Measurements from ENCODE around the gene PGAP6.

DNA sequence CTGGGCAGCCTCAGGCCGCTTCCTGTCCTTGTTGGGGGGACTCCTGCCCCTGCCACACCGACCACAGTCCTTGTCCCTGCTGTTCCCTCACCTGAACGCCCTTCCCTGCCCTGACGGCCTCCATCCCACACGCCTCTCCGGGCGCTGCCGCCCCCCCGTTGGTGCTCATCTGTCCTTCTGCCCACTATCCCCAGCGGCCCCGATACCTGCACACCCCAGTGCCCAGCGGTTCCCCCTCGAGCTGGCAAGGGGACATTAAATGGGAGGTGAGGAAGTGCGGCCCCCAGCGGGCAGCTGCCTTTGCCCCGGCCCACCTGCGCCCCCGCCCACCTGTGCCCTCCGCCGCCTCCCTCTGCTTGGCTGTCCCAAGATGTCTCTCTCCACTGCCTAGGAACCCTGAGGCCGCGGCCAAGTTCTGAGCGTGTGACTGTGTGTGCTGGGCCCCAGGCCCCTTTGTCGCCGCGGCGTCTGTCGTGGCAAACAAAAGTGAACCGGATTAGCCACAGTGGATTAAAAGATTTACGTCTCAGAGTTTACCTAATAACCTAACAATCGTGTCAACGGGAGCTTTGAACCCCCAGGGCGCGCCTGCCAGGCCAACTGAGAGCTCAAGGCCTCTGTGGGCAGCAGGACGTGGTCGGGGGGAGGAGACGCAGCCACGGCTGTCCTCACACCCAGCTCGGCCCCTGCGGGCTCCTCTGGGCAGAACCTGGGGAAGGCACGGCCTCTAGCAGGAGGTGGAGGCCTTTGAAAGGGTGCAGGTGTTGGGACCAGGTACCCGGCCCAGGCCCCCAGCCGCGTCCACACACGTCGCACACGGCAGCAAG is 21.7 kb downstream of the PGAP6 start:
- TF ChIP-seq POLR2A (IDR thresholded peaks at IDR 0.05; ENCODE audit: low read length) (no peak), GATA1 (IDR thresholded peaks at IDR 0.05; ENCODE audit: low read depth, low read length) (no peak)

Data from erythroblast (primary cell).